ENCODE measurements around the gene MUC22.

GRCh38 chr6:31065556-31065955, 55.3 kb downstream of the MUC22 start:
- TF ChIP-seq CTCF (IDR thresholded peaks at IDR 0.05) = no peak
- no peak for TF ChIP-seq EP300 (IDR thresholded peaks at IDR 0.05)
